Osteocyte (in vitro differentiated cells): ENCODE data around the gene TWNK. TPM values are rescaled to one million over a fixed set of nuclear protein-coding genes. Genes with fewer than 3 reads are reported as not detected.

Experiments used
- DNase-seq: peaks from one replicate; pipeline ENCODE4 v3.0.0; 2021; ENCODE audit warnings: mixed read lengths; ENCODE audit not compliant: unreplicated experiment; ENCODE audit errors: extremely low spot score
- H3K27ac Mint-ChIP-seq: one replicate; pipeline ENCODE4 v1.8.0; 2021; ENCODE audit warnings: mild to moderate bottlenecking, mixed read lengths; ENCODE audit not compliant: unreplicated experiment
- H3K27me3 Mint-ChIP-seq: one replicate; pipeline ENCODE4 v1.8.0; 2021; ENCODE audit warnings: mixed read lengths; ENCODE audit not compliant: unreplicated experiment
- H3K36me3 Mint-ChIP-seq: one replicate; pipeline ENCODE4 v1.8.0; 2021; ENCODE audit warnings: mixed read lengths; ENCODE audit not compliant: unreplicated experiment
- H3K4me1 Mint-ChIP-seq: one replicate; pipeline ENCODE4 v1.8.0; 2021; ENCODE audit warnings: mixed read lengths; ENCODE audit not compliant: unreplicated experiment
- H3K4me3 Mint-ChIP-seq: one replicate; pipeline ENCODE4 v1.8.0; 2021; ENCODE audit warnings: mild to moderate bottlenecking, moderate library complexity, mixed read lengths; ENCODE audit not compliant: unreplicated experiment
- H3K9me3 Mint-ChIP-seq: one replicate; pipeline ENCODE4 v1.8.0; 2021; ENCODE audit warnings: mixed read lengths; ENCODE audit not compliant: unreplicated experiment
- CTCF ChIP-seq: fragments of 200-600 bp; sonication (generic); IDR thresholded peaks from 2 replicates; pipeline ENCODE4 v1.5.0; 2021; ENCODE audit warnings: antibody characterized with exemption, mild to moderate bottlenecking, moderate library complexity
- total RNA-seq: library from RNA; stranded (reverse); gene quantifications from 2 replicates; pipeline ENCODE4 v1.2.1, GENCODE V29; 2021

TWNK gene
- total RNA-seq, 1 donor from 2014 or later: 7.1 TPM

GRCh38 chr10:100976906-100977305 is 10.4 kb upstream of the TWNK start:
- no peak overlapping the region for H3K4me3 Mint-ChIP-seq
- no peaks in the 10 kb centered on the region for H3K9me3 Mint-ChIP-seq
- peaks cover 8% of the 10 kb centered on the region for H3K36me3 Mint-ChIP-seq
- H3K4me1 Mint-ChIP-seq: no peaks in the 10 kb centered on the region
- DNase-seq: no peak
- TF ChIP-seq CTCF: no peak
- no peaks in the 10 kb centered on the region for H3K27me3 Mint-ChIP-seq
- H3K27ac Mint-ChIP-seq: no peak overlapping the region

GRCh38 chr10:100977436-100977835 is 9.9 kb upstream of the TWNK start:
- Mint-ChIP-seq H3K4me1 (no peaks in the 10 kb centered on the region), H3K9me3 (no peaks in the 10 kb centered on the region), H3K36me3 (peaks cover 12% of the 10 kb centered on the region), H3K27me3 (no peaks in the 10 kb centered on the region), H3K27ac (no peak overlapping the region), H3K4me3 (no peak overlapping the region)
- no peak for DNase-seq
- TF ChIP-seq CTCF: no peak

GRCh38 chr10:100978121-100978900 is 9.0 kb upstream of the TWNK start:
- H3K4me1 Mint-ChIP-seq: no peaks in the 10 kb centered on the region
- no peak for TF ChIP-seq CTCF
- H3K36me3 Mint-ChIP-seq: peaks cover 12% of the 10 kb centered on the region
- H3K4me3 Mint-ChIP-seq: no peak overlapping the region
- no peak overlapping the region for H3K27ac Mint-ChIP-seq
- no peak for DNase-seq
- no peaks in the 10 kb centered on the region for H3K9me3 Mint-ChIP-seq
- no peaks in the 10 kb centered on the region for H3K27me3 Mint-ChIP-seq

GRCh38 chr10:100978901-100979195 is 8.5 kb upstream of the TWNK start:
- Mint-ChIP-seq H3K27me3 (no peaks in the 10 kb centered on the region), H3K27ac (no peak overlapping the region), H3K36me3 (peaks cover 12% of the 10 kb centered on the region), H3K4me1 (no peaks in the 10 kb centered on the region), H3K4me3 (no peak overlapping the region), H3K9me3 (no peaks in the 10 kb centered on the region)
- TF ChIP-seq CTCF: no peak
- no peak for DNase-seq

GRCh38 chr10:100979791-100980272 is 7.5 kb upstream of the TWNK start:
- Mint-ChIP-seq H3K27me3 (no peaks in the 10 kb centered on the region), H3K4me3 (no peak overlapping the region), H3K27ac (no peak overlapping the region), H3K4me1 (no peaks in the 10 kb centered on the region), H3K36me3 (peaks cover 15% of the 10 kb centered on the region), H3K9me3 (no peaks in the 10 kb centered on the region)
- DNase-seq: no peak
- TF ChIP-seq CTCF: no peak
